Measurements from ENCODE around the gene AP4S1.
"Not testable (repeated sequence)": the region's sequence is repeated elsewhere in the genome, so short reads cannot be mapped to it uniquely, and the experiment has no call there.

AP4S1 gene

GRCh38 chr14:31057035-31057434 lies 31.6 kb downstream of the AP4S1 start:
- TF ChIP-seq, protein P1, sequence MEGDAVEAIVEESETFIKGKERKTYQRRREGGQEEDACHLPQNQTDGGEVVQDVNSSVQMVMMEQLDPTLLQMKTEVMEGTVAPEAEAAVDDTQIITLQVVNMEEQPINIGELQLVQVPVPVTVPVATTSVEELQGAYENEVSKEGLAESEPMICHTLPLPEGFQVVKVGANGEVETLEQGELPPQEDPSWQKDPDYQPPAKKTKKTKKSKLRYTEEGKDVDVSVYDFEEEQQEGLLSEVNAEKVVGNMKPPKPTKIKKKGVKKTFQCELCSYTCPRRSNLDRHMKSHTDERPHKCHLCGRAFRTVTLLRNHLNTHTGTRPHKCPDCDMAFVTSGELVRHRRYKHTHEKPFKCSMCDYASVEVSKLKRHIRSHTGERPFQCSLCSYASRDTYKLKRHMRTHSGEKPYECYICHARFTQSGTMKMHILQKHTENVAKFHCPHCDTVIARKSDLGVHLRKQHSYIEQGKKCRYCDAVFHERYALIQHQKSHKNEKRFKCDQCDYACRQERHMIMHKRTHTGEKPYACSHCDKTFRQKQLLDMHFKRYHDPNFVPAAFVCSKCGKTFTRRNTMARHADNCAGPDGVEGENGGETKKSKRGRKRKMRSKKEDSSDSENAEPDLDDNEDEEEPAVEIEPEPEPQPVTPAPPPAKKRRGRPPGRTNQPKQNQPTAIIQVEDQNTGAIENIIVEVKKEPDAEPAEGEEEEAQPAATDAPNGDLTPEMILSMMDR (IDR thresholded peaks at IDR 0.05; ENCODE audit: low read length, missing control alignments) = no peak
- H3K4me3 ChIP-seq (replicated peaks; ENCODE audit: low read depth, low read length) = no peak overlapping the region
- DNase-seq (ENCODE audit: low read depth) = no peak

DNA sequence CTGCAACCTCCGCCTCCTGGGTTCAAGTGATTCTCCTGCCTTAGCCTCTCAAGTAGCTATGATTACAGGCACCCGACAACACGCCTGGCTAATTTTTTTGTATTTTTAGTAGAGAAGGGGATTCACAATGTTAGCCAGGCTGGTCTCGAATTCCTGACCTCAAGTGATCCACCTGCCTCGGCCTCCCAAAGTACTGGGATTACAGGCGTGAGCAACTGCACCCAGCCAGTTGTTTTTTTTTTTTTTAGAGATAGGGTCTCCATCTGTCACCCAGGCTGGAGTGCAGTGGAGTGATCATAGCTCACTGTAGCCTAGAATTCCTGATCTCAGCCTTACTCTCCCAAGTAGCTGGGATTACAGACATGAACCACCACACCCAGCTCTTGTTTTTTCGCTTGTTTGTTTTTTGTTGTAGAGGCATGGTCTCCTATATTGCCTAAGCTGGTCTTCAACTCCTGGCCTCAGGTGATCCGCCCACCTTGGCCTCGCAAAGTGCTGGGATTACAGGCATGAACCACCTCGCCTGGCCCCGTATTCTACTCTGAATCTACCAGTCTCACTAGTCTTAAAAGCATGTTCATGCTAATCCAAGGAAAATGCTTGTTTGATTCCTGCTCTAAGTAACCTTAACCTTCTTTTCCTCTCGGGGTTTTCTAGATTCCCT lies 32.4 kb downstream of the AP4S1 start:
- DNase-seq (ENCODE audit: low read depth) = no peak
- TF ChIP-seq, protein P1 (IDR thresholded peaks at IDR 0.05; ENCODE audit: low read length, missing control alignments) = no peak
- H3K4me3 ChIP-seq (replicated peaks; ENCODE audit: low read depth, low read length) = no peak overlapping the region

DNA sequence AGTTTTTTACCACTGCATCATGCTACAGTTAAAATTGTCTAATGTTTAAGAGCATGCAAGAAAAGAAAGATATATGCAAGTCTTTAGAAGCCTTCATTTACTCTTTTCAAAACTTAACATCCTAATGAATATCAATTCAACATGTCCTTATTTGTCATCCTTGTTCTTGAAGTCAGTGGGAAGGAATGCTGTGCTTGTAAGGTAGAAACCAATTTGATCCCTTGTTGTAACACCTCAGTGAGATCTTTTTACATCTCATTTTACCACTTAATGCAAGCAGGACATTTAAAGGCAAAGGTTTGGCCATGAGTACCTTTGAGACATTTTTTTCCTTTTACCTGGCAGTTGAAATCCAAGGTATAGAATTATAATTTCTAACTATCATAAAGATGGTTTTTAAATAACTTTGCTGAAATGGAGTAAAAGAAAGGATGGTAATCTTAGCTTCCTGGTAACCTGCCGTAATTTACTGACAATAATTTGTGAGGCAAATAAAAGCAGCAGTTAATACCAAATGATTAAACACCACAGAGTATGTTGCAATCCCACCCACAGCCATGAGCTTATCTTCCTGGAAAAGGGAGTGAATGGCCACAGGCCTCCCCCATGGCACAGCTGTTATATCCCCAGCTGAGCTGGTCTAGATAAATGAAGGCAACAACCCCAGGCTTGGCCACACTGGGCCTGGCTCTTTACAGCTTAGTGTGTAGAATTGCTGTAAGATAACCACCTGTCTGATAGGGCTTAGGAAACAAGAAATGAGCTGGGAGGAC lies 33.9 kb downstream of the AP4S1 start:
- no peak overlapping the region for H3K4me3 ChIP-seq (replicated peaks; ENCODE audit: low read depth, low read length)
- DNase-seq (ENCODE audit: low read depth) = peak; percentile 93
- TF ChIP-seq, protein P1 (IDR thresholded peaks at IDR 0.05; ENCODE audit: low read length, missing control alignments) = no peak

GRCh38 chr14:31060253-31060875 lies 34.9 kb downstream of the AP4S1 start:
- no peak overlapping the region for H3K4me3 ChIP-seq (replicated peaks; ENCODE audit: low read depth, low read length)
- no peak for DNase-seq (ENCODE audit: low read depth)
- TF ChIP-seq, protein P1 (IDR thresholded peaks at IDR 0.05; ENCODE audit: low read length, missing control alignments) = no peak

DNA sequence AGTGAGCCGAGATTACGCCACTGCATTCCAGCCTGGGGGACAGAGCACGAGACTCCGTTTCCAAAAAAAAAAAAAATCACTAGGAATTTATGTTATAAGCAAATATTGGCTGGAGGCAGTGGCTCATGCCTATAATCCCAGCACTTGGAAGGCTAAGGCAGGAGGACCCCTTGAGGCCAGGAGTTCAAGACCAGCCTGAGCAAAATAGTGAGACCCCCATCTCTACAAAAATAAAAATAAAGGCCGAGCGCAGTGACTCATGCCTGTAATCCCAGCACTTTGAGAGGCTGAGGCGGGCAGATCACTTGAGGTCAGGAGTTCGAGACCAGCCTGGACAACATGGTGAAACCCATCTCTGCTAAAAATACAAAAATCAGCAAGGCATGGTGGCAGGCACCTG lies 37.5 kb downstream of the AP4S1 start:
- DNase-seq (ENCODE audit: low read depth); H3K4me3 ChIP-seq (replicated peaks; ENCODE audit: low read depth, low read length): not testable (repeated sequence)

DNA sequence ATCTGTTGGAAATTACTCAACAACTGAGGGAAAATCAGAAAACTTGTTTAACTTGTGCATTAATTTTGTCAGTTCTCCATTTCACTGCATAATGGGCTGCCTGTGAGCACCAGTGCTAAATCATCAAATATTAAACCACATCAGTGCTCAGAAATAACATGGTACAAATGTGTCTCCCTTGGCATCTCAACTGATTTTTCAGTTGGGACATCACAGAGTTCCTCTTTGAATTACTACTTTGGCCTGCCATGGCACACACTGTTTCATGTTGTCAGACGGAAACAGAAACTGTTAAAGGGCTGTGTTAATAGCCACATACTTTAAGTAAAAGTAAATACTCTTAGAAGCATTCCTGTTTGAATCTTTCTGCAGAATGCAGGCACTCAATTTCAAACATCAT lies 42.8 kb downstream of the AP4S1 start:
- TF ChIP-seq, protein P1 (IDR thresholded peaks at IDR 0.05; ENCODE audit: low read length, missing control alignments) = no peak
- DNase-seq (ENCODE audit: low read depth) = no peak
- H3K4me3 ChIP-seq (replicated peaks; ENCODE audit: low read depth, low read length) = no peak overlapping the region

DNA sequence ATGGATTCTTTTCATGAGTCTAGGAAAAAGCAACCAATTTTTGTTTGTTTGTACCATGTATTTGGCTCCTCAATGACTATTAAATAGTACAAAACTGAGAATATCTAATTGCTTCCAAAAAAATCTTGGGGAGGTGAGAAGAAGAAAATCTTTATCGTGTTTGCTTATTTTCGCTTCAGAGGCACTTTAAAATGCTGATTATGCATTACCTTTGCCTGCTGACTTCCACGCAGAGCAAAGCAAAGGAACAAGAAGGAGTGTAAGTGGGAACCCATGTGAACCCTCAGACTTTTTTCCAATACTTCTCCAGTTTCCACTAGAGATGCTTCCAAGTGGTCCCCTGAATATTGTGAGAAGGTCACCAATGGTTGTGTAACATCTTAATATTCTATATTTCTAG lies 43.9 kb downstream of the AP4S1 start:
- no peak for DNase-seq (ENCODE audit: low read depth)
- no peak overlapping the region for H3K4me3 ChIP-seq (replicated peaks; ENCODE audit: low read depth, low read length)
- TF ChIP-seq, protein P1 (IDR thresholded peaks at IDR 0.05; ENCODE audit: low read length, missing control alignments) = no peak
